Heart right ventricle (tissue), 16 donors: ENCODE results near the gene MVB12A. TPM values are rescaled to one million over a fixed set of nuclear protein-coding genes. Genes with fewer than 3 reads are reported as not detected.

Experiments used
- ATAC-seq, 8 donors: fragments of 200-7000 bp; cut with Tn5 transposase; one replicate each; pipeline ENCODE4 v1.9.1; 2020; ENCODE audit warnings: mild to moderate bottlenecking in 8 of 8, moderate library complexity in 8 of 8, moderate number of reproducible peaks in 1 of 8
- DNase-seq, 2 donors: peaks; one replicate each; pipeline ENCODE4 v3.0.0-alpha.2; 2020
- H3K27ac ChIP-seq, 10 donors: fragments of 200-600 bp; sonication (generic) in 2 of 10; one replicate each; pipeline versions ENCODE4 v1.5.0 to v1.8.0; 2020 to 2022; ENCODE audit warnings: mild to moderate bottlenecking in 3 of 10
- H3K27me3 ChIP-seq, 7 donors: fragments of 200-600 bp; one replicate each; pipeline ENCODE4 v1.8.0; 2021 to 2022; ENCODE audit warnings: mild to moderate bottlenecking in 2 of 7
- H3K36me3 ChIP-seq, 9 donors: fragments of 200-600 bp; sonication (generic) in 1 of 9; one replicate each; pipeline versions ENCODE4 v1.5.0 to v1.8.0; 2020 to 2022; ENCODE audit warnings: mild to moderate bottlenecking in 2 of 9
- H3K4me1 ChIP-seq, 9 donors: fragments of 200-600 bp; sonication (generic) in 1 of 9; one replicate each; pipeline versions ENCODE4 v1.5.0 to v1.8.0; 2020 to 2022; ENCODE audit warnings: mild to moderate bottlenecking in 4 of 9
- H3K4me3 ChIP-seq, 10 donors: fragments of 200-600 bp; sonication (generic) in 2 of 10; one replicate each; pipeline versions ENCODE4 v1.5.0 to v1.8.0; 2020 to 2022; ENCODE audit warnings: mild to moderate bottlenecking in 7 of 10, moderate library complexity in 2 of 10
- H3K9me3 ChIP-seq, 11 donors: fragments of 200-600 bp in 10 of 11; sonication (generic) in 2 of 11; one replicate each; pipeline versions ENCODE4 v1.5.0 to v1.8.0; 2013 to 2022; ENCODE audit warnings: mild to moderate bottlenecking in 2 of 11, control low read depth in 1 of 11, moderate library complexity in 1 of 11
- WGBS, 2 donors: extraction: QIAGEN DNeasy Blood & Tissue Kit; methylation state at CpG; one replicate each; pipeline ENCODE4 v1.1.7; 2013; ENCODE audit warnings: inconsistent platforms in 1 of 2; 5-methylcytosine and 5-hydroxymethylcytosine counted together
- intact Hi-C, 10 donors: fragments of 100-400 bp; cut with DNase I; formaldehyde crosslinking; loops; one replicate each; pipeline versions ENCODE4 v1.11.1 to v1.14.2; 2022
- polyA plus RNA-seq, 2 donors: library from polyadenylated mRNA; stranded (reverse); fragments of 200-250 nt; gene quantifications; one replicate each; pipeline ENCODE4 v1.2.3, GENCODE V29; 2013
- total RNA-seq, 10 donors: library from RNA; stranded (reverse); fragmentation: NEBNext Ultra II Directional in 3 of 10; extraction: Animal tissue kit (Norgen Biotek cat#: 25700) in 3 of 10; gene quantifications; one replicate each; pipeline versions ENCODE4 v1.2.1 to v1.2.4, GENCODE V29; 2021 to 2023
- TF ChIP-seq, protein P1 (sequence below), 9 donors: fragments of 200-600 bp; sonication (generic) in 2 of 9; IDR thresholded peaks; one replicate each; pipeline versions ENCODE4 v1.5.0 to v1.8.0; 2021 to 2022; ENCODE audit warnings: antibody characterized with exemption in 9 of 9, mild to moderate bottlenecking in 5 of 9, moderate library complexity in 1 of 9
- donor health status: Arrhythmogenic right ventricular cardiomyopathy.
- donor health status: ischemic (EF 13 %, LVEDD 7.1; RV severe dilation, severe dysfunction).
- donor health status: healthy with polysubstance abuse.
- donor health status: DM: no; HTN: yes; CAD: no.
- donor health status: DM: no; HTN: no; CAD: no.
- donor health status: ischemic (EF 25% LVEDD 6.9; RV normal size, moderate dysfunction).
- donor health status: ischemic (EF 25% LVEDD 5.7; RV mildly dilated, moderate dysfunction).
- donor health status: healthy.
- donor health status: DM: yes; HTN: yes; CAD: no.
- donor health status: Ischemic cardiomyopathy.
- donor health status: ischemic (EF 35%, LVEDD 5.7; RV mildly dilated, moderate dysfunction).
- donor health status: nonischemic (EF 11% LVEDD 7.7; RV severe dilation, severe dysfunction).
- donor health status: DM: yes; HTN: yes; CAD: no.
- donor health status: PGD.
- donor health status: ischemic (EF 29% LVEDD 5.4; RV normal size, mild dysfunction).
- donor health status: nonischemic (EF 23%, LVEDD 6.1; RV moderate dilation, normal function).

The MVB12A gene
- total and polyA plus RNA-seq, 12 donors, result 11.7 to 50.0 (median 17.5) TPM

DNA sequence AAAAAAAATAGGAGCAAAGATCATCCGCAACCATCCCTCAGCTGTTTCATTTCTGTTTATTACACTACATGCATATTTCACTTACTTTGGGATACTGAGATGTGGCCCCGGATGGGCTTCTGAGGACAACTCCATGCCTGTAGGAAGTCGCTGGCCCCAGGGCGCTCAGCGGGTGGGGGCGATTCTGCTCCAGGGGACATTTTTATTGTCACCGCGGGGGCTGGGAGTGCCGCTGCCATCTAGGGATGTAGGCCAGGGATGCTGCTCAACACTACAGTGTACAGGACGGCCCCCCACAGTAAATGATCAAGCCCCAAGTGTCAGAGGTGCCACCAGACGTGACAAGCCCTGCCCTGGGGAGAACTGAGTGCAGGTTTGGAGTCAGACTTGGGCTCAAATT is 8.0 kb upstream of the MVB12A start:
- Histone ChIP-seq H3K9me3 (no peaks in the 10 kb centered on the region), H3K27ac (peak overlapping the region in 4 of 10 donors; percentile 39 to 77 (median 68)), H3K4me3 (no peak overlapping the region), H3K4me1 (peaks cover 0 to 39% (median 11%) of the 10 kb centered on the region in 9 donors), H3K27me3 (no peaks in the 10 kb centered on the region), H3K36me3 (peaks cover 0 to 43% (median 0%) of the 10 kb centered on the region in 9 donors)
- DNase-seq, result no peak
- peak in 1 of 8 donors; percentile 50 for ATAC-seq
- intact Hi-C loops, result no loop called here
- WGBS, 2 donors, result 78 to 81% methylated on average over 11 of the region's 11 CpGs
- TF ChIP-seq, protein P1, sequence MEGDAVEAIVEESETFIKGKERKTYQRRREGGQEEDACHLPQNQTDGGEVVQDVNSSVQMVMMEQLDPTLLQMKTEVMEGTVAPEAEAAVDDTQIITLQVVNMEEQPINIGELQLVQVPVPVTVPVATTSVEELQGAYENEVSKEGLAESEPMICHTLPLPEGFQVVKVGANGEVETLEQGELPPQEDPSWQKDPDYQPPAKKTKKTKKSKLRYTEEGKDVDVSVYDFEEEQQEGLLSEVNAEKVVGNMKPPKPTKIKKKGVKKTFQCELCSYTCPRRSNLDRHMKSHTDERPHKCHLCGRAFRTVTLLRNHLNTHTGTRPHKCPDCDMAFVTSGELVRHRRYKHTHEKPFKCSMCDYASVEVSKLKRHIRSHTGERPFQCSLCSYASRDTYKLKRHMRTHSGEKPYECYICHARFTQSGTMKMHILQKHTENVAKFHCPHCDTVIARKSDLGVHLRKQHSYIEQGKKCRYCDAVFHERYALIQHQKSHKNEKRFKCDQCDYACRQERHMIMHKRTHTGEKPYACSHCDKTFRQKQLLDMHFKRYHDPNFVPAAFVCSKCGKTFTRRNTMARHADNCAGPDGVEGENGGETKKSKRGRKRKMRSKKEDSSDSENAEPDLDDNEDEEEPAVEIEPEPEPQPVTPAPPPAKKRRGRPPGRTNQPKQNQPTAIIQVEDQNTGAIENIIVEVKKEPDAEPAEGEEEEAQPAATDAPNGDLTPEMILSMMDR (IDR thresholded peaks at IDR 0.05), result no peak

DNA sequence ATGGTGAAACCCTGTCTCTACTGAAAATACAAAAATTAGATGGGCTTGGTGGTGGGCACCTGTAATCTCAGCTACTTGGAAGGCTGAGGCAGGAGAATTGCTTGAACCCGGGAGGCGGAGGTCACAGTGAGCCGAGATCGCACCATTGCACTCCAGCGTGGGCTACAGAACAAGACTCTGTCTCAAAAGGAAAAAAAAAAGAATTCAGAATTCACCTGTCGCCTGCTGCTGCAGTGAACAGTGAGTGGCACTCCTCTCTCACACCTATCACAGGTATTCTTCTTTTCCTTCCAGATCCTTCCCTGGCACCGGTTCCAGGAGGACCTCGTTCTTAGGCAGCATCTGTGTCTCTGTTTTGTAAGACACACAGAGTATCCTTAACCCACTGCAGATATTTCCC is 5.8 kb upstream of the MVB12A start:
- intact Hi-C loops, result no loop called here
- Histone ChIP-seq H3K27me3 (no peaks in the 10 kb centered on the region), H3K4me1 (peaks cover 0 to 31% (median 11%) of the 10 kb centered on the region in 9 donors), H3K27ac (peak overlapping the region in 3 of 10 donors; percentile 59 to 77 (median 77)), H3K9me3 (no peaks in the 10 kb centered on the region), H3K36me3 (peaks cover 0 to 43% (median 0%) of the 10 kb centered on the region in 9 donors), H3K4me3 (no peak overlapping the region)
- 88 to 93% methylated on average over 8 of the region's 8 CpGs for WGBS, 2 donors
- TF ChIP-seq, protein P1 (IDR thresholded peaks at IDR 0.05), result no peak
- ATAC-seq (no peak), DNase-seq (no peak)

DNA sequence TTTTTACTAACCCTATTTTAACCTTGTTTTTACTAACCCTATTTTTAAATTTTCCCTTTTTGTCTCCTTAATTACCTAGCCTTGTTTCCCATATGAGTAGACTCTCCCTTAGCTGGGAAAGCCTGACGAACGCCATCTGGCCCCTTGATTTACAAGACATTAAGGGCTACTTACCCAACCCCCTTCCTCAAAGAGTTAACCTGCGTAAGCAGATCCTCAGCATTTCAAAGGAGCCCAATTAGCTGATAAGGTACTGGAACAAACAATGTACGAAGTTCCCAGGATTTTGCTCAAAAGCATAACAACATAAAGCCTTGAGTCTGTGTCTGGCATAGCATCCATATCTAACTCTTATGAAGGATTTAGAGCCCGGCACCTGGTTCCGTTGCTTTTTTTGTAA is 4.7 kb upstream of the MVB12A start:
- no peaks in the 10 kb centered on the region for H3K27me3 ChIP-seq
- DNase-seq (no peak), ATAC-seq (no peak)
- intact Hi-C loops, result no loop called here
- 75 to 77% methylated on average over 6 of the region's 6 CpGs for WGBS, 2 donors
- no peaks in the 10 kb centered on the region for H3K9me3 ChIP-seq
- TF ChIP-seq, protein P1 (IDR thresholded peaks at IDR 0.05), result no peak
- peaks cover 0 to 36% (median 15%) of the 10 kb centered on the region in 9 donors for H3K4me1 ChIP-seq
- H3K27ac ChIP-seq, result no peak overlapping the region
- no peak overlapping the region for H3K4me3 ChIP-seq
- H3K36me3 ChIP-seq, result peaks cover 0 to 43% (median 0%) of the 10 kb centered on the region in 9 donors

DNA sequence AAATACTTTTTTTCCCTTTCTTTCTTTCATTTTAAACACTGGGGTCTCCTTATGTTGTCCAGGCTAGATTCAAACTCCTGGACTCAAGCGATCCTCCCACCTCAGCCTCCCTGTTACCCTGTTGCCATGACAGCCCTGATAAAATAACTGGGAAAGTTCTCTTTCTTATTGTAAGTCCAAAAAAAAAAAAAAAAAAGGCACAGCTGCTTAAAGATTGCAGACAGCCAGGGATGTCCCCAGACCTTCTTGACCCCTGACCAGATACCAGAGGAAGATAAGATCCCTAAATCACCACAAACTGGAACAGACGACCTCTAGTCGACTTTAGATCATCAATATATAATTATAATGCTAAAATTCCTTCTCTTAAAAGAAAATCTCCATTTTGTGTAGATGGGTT is 1.1 kb upstream of the MVB12A start:
- H3K27ac ChIP-seq, result peak overlapping the region in 4 of 10 donors; percentile 76 to 93 (median 86)
- WGBS, 2 donors, result 50 to 64% methylated on average over 3 of the region's 3 CpGs
- TF ChIP-seq, protein P1 (IDR thresholded peaks at IDR 0.05), result no peak
- no peaks in the 10 kb centered on the region for H3K27me3 ChIP-seq
- ATAC-seq (no peak), DNase-seq (no peak)
- H3K4me1 ChIP-seq, result peaks cover 0 to 23% (median 15%) of the 10 kb centered on the region in 9 donors
- no peaks in the 10 kb centered on the region for H3K9me3 ChIP-seq
- peak overlapping the region in 2 of 10 donors; percentile 79 to 91 for H3K4me3 ChIP-seq
- peaks cover 0 to 42% (median 0%) of the 10 kb centered on the region in 9 donors for H3K36me3 ChIP-seq
- intact Hi-C loops, result loop anchor here in 1 of 10 donors (1.0 kb wide), 1 partner anchor 27 kb away; no protein-coding TSS in a partner anchor
